H7 (cell line): ENCODE measurements around the gene SP6. TPM values are rescaled to one million over a fixed set of nuclear protein-coding genes. Genes with fewer than 3 reads are reported as not detected.

ENCODE experiments used
- DNase-seq: peaks from one replicate; pipeline ENCODE4 v3.0.0; 2012
- H3K27me3 ChIP-seq: 2 replicates; pipeline ENCODE4 v1.6.0; 2011; ENCODE audit warnings: mild to moderate bottlenecking, low read length; ENCODE audit not compliant: control insufficient read depth, insufficient read depth
- H3K36me3 ChIP-seq: replicated peaks from 2 replicates; pipeline ENCODE4 v1.5.1; 2011; ENCODE audit warnings: low read length; ENCODE audit not compliant: control insufficient read depth, insufficient read depth
- H3K4me3 ChIP-seq: 2 replicates; pipeline ENCODE4 v1.5.1; 2011; ENCODE audit warnings: low read depth, mild to moderate bottlenecking, control low read depth, low read length, moderate library complexity; ENCODE audit not compliant: insufficient read depth
- total RNA-seq: library from RNA; depleted of rRNA; stranded (reverse); fragments of >200 nt; shearing (Covaris generic); gene quantifications from 2 replicates; pipeline ENCODE4 v1.2.3, GENCODE V29; 2014

Gene SP6
- total RNA-seq, 1 experiment from 2014 or later, result 0.10 TPM

- no peaks in the 10 kb centered on the region for H3K36me3 ChIP-seq
- DNase-seq, result no peak
- H3K27me3 ChIP-seq, result no peaks in the 10 kb centered on the region; the same call in 1 of the 2 replicates
- no peak overlapping the region for H3K4me3 ChIP-seq
These were observed 33.4 kb upstream of the SP6 start for GRCh38 chr17:47884427-47884740.

GRCh38 chr17:47883589-47884426, 32.8 kb upstream of the SP6 start:
- H3K4me3 ChIP-seq, result no peak overlapping the region
- no peak for DNase-seq

GRCh38 chr17:47882695-47883588, 32.0 kb upstream of the SP6 start:
- no peaks in the 10 kb centered on the region for H3K36me3 ChIP-seq

More at GRCh38 chr17:47883589-47884426, 32.8 kb upstream of the SP6 start:
- H3K27me3 ChIP-seq, result no peaks in the 10 kb centered on the region; the same call in 1 of the 2 replicates
- H3K36me3 ChIP-seq, result no peaks in the 10 kb centered on the region

GRCh38 chr17:47882247-47882646, 31.3 kb upstream of the SP6 start:
- no peak overlapping the region for H3K4me3 ChIP-seq
- H3K36me3 ChIP-seq, result no peaks in the 10 kb centered on the region
- DNase-seq, result no peak
- H3K27me3 ChIP-seq, result no peaks in the 10 kb centered on the region; the same call in 1 of the 2 replicates

More at GRCh38 chr17:47882695-47883588, 32.0 kb upstream of the SP6 start:
- DNase-seq, result no peak
- no peak overlapping the region for H3K4me3 ChIP-seq
- no peaks in the 10 kb centered on the region; the same call in 1 of the 2 replicates for H3K27me3 ChIP-seq

- Histone ChIP-seq H3K4me3 (no peak overlapping the region), H3K36me3 (no peaks in the 10 kb centered on the region), H3K27me3 (peaks cover 2% of the 10 kb centered on the region)
- no peak for DNase-seq
These were observed 29.0 kb upstream of the SP6 start for GRCh38 chr17:47879776-47880454.

DNA sequence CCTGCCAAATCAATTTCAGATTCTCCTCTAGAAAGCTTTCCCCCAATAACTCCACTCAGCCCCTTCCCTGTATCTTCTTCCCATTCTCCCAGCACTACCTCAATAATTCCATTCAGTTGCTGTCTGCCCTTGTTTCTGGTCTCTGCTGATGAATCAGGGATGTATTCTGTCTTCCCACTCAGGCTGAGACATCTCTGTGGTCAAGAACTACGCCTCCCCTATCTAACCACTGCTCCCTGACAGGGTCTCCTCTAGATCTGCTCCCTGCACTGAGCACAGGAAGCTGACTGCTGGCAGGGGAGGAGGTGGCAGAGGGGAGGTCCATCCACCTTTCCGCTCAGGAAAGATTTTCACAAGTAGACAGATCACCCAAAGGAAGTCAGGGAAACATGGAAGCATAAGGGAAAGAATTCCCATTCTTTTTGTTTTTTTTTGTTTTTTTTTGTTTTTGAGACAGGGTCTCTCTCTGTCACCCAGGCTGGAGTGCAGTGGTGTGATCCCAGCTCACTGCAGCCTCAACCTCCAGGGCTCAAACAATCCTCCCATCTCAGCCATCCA, 28.1 kb upstream of the SP6 start:
- no peak for DNase-seq
- H3K27me3 ChIP-seq, result peaks cover 8% of the 10 kb centered on the region
- H3K4me3 ChIP-seq, result no peak overlapping the region
- H3K36me3 ChIP-seq, result no peaks in the 10 kb centered on the region

GRCh38 chr17:47878203-47879027, 27.5 kb upstream of the SP6 start:
- H3K36me3 ChIP-seq, result no peaks in the 10 kb centered on the region
- H3K27me3 ChIP-seq, result peaks cover 10% of the 10 kb centered on the region
- peak; percentile 28 for DNase-seq
- no peak overlapping the region for H3K4me3 ChIP-seq

DNA sequence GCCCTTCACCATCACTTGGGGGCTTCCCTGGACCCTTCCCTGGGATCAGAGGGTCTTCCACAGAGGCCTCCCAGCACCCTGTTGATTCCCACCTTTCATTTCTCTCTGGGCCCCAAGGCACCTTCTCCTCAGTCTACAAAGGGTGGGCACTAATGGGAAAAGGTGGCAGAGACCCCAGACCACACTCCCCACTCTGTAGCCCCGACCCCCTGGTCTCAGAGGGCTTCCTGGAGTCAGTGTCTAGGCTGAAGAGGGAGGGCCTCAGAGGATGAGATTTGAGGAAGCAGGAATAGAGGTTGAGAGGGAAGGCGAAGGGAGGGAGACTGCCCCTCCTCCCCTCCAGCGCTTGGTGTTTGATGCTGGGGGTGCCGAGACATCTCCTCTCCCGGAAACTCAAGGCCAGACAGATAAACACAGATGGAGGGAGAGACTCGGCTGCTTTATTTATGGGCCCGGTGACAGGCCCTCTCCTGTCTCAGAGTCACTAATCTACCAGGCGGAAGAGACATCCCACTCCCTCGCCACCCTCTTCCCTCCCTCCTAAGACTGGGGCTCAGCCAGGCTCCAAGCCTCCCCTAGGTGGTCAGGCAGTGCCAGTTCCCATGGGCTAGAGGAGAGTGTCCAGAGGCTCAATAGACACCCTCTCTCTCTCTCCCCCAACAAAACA, 26.5 kb upstream of the SP6 start:
- Histone ChIP-seq H3K36me3 (no peaks in the 10 kb centered on the region), H3K27me3 (peaks cover 12% of the 10 kb centered on the region), H3K4me3 (no peak overlapping the region)
- DNase-seq, result peak; percentile 11

DNA sequence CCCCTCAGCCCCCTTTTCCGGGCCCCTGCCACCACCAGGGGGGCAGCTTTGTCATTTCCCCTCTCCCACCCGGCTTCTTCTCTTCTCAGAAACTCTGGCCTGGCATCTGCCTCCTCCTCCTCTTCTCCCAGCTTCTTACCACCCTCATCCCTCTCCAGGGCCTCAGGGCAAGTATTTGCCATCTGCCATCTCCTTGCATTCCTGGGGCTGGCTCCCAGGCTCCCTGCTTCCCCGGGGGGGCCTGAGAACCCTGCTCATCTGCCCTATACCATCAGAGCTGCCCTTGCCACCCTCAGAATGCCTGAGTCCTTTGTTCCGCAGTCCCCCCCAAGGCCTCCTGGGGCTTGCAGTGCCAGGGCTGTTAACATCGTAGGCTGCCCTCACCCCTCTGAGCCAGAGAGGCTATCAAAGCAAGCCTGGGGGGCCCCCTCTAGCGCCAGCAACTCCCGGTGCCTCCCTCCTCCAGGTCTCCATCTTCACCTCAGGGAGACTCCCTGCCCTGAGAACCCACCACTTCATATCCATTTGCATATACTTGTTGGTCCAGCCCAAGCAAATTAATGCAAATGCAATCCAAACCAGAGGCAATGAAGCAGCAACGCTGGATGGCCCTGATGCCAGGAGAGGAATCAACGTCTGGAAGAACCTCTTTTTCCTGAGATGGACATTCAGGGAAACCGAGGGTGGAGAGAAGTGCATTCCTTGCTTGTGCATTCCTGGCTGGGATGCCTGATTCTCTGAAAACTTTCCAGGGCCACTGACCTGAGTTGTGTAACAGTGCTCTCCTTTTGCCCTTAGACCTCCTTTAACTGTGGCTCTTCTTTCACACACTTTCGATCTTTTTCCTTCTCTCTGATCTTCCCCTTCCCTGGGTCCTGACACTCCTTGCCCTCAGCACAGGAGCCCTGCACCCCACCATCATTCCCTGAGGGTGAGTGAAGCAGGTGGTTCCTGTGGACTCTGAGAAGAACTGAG, 24.3 kb upstream of the SP6 start:
- no peaks in the 10 kb centered on the region for H3K36me3 ChIP-seq
- no peak for DNase-seq
- no peak overlapping the region for H3K4me3 ChIP-seq
- H3K27me3 ChIP-seq, result peaks cover 32% of the 10 kb centered on the region

GRCh38 chr17:47873200-47874090, 22.5 kb upstream of the SP6 start:
- Histone ChIP-seq H3K27me3 (peaks cover 48% of the 10 kb centered on the region), H3K36me3 (no peaks in the 10 kb centered on the region), H3K4me3 (no peak overlapping the region; the same call in 1 of the 2 replicates)
- DNase-seq, result peak; percentile 56

- no peaks in the 10 kb centered on the region for H3K36me3 ChIP-seq
- peaks cover 53% of the 10 kb centered on the region for H3K27me3 ChIP-seq
- peak; percentile 84 for DNase-seq
- peak overlapping the region; percentile 51 for H3K4me3 ChIP-seq
These were observed 21.7 kb upstream of the SP6 start for GRCh38 chr17:47872651-47873161.
